Endothelial cell of umbilical vein (primary cell): ENCODE data around the gene GAK.

ENCODE experiments used
- CTCF ChIP-seq, 2 donors: IDR thresholded peaks; 1 replicate in 1 of 2; 2 replicates in 1 of 2; pipeline ENCODE4 v1.5.1; 2011; ENCODE audit warnings: low read length in 2 of 2, mild to moderate bottlenecking in 2 of 2, moderate library complexity in 2 of 2, control low read depth in 1 of 2, inconsistent platforms in 1 of 2, low read depth in 1 of 2; ENCODE audit not compliant: insufficient read depth in 1 of 2; ENCODE audit errors: extremely low read depth in 1 of 2
- EZH2 ChIP-seq: IDR thresholded peaks from 2 replicates; pipeline ENCODE4 v1.6.1; 2012; ENCODE audit warnings: borderline replicate concordance, low read depth, mild to moderate bottlenecking, moderate library complexity, low read length, inconsistent platforms; ENCODE audit not compliant: severe bottlenecking
- MAX ChIP-seq: IDR thresholded peaks from 2 replicates; pipeline ENCODE4 v1.6.1; 2011; ENCODE audit not compliant: insufficient read depth, insufficient read length
- POLR2A ChIP-seq: IDR thresholded peaks from 2 replicates; pipeline ENCODE4 v1.6.1; 2012; ENCODE audit warnings: low read depth, mild to moderate bottlenecking, control low read depth, low read length
- POLR2AphosphoS5 ChIP-seq: IDR thresholded peaks from 2 replicates; pipeline ENCODE4 v1.6.1; 2012; ENCODE audit warnings: low read depth, mild to moderate bottlenecking, control low read depth, low read length, moderate library complexity; ENCODE audit not compliant: insufficient read depth

GRCh38 chr4:949656-950055 lies 17.5 kb upstream of the GAK start:
- TF ChIP-seq POLR2AphosphoS5: no peak
- no peak for TF ChIP-seq CTCF (IDR thresholded peaks at IDR 0.05; ENCODE audit: extremely low read depth in 1 of 2, insufficient read depth in 1 of 2, low read depth in 1 of 2, low read length in 2 of 2)
- TF ChIP-seq POLR2A: no peak
- no peak for TF ChIP-seq EZH2
- no peak for TF ChIP-seq MAX
